GM12878 (cell line): ENCODE data around the gene HOXD10. TPM values are rescaled to one million over a fixed set of nuclear protein-coding genes. Genes with fewer than 3 reads are reported as not detected.

Experiments used
- ATAC-seq: fragments of 200-7000 bp; cut with Tn5 transposase; 3 replicates; pipeline ENCODE4 v1.9.1; 2020; ENCODE audit warnings: mild to moderate bottlenecking, moderate library complexity
- BruUV-seq: library from RNA; stranded (reverse); fragments of 400-500 nt; replicated peaks from 2 replicates; lab custom pipeline; 2021; lab: Mats Ljungman, UMichigan
- CTCF ChIA-PET: fragments of 300-600 bp; sonication (Branson Sonifier 250); formaldehyde crosslinking; extraction: SDS; loops from one replicate; lab custom pipeline; 2021; ENCODE audit warnings: inconsistent platforms; lab: Yijun Ruan, JAX
- POLR2A ChIA-PET: fragments of 350-600 bp; formaldehyde crosslinking; extraction: SDS; loops from one replicate; lab custom pipeline; 2021; ENCODE audit warnings: inconsistent platforms; lab: Charles Lee
- RAD21 ChIA-PET: fragments of 300-600 bp; sonication (Branson Sonifier 250); formaldehyde crosslinking; loops from one replicate; lab custom pipeline; 2023; ENCODE audit warnings: antibody characterized with exemption; ENCODE audit not compliant: unreplicated experiment; lab: Charles Lee
- SMC1A ChIA-PET: fragments of 300-600 bp; sonication (Branson Sonifier 250); formaldehyde crosslinking; loops from one replicate; lab custom pipeline; 2023; ENCODE audit not compliant: unreplicated experiment, uncharacterized antibody; lab: Charles Lee
- DNase-seq: peaks from one replicate; pipeline ENCODE4 v3.0.0-alpha.2; 2011; ENCODE audit warnings: low read depth, low spot score
- FAIRE-seq: peaks from 3 replicates; lab custom pipeline; 2011; peaks lifted over from hg19 to GRCh38; lab: Jason Lieb, UNC
- H2AFZ ChIP-seq: 2 replicates; pipeline ENCODE4 v1.6.0; 2011; ENCODE audit warnings: low read depth, low read length, control low read depth; ENCODE audit not compliant: control insufficient read depth
- H3K27ac ChIP-seq: 2 replicates; pipeline ENCODE4 v1.5.1; 2011; ENCODE audit warnings: control low read depth; ENCODE audit not compliant: control insufficient read depth, insufficient read depth
- H3K27me3 ChIP-seq, 2 experiments: replicated peaks in 1 of 2; 2 replicates each; pipeline versions ENCODE4 v1.6.0 to v1.6.1; 2011; ENCODE audit warnings: low read length in 1 of 2; ENCODE audit not compliant: control insufficient read depth in 2 of 2, insufficient read depth in 2 of 2
- H3K36me3 ChIP-seq, 2 experiments: 2 replicates each; pipeline ENCODE4 v1.5.1; 2011; ENCODE audit warnings: low read length in 1 of 2; ENCODE audit not compliant: control insufficient read depth in 2 of 2, insufficient read depth in 2 of 2
- H3K4me1 ChIP-seq: 2 replicates; pipeline ENCODE4 v1.6.1; 2011; ENCODE audit warnings: mild to moderate bottlenecking, low read length, moderate library complexity, mixed read lengths; ENCODE audit not compliant: control insufficient read depth, insufficient read depth
- H3K4me2 ChIP-seq: 2 replicates; pipeline ENCODE4 v1.6.0; 2011; ENCODE audit warnings: control low read depth; ENCODE audit not compliant: control insufficient read depth, insufficient read depth
- H3K4me3 ChIP-seq: fragments of 200-600 bp; sonication (generic); 2 replicates; pipeline ENCODE4 v1.5.1; 2016
- H3K79me2 ChIP-seq: 2 replicates; pipeline ENCODE4 v1.6.0; 2011; ENCODE audit warnings: low read length; ENCODE audit not compliant: control insufficient read depth, insufficient read depth
- H3K9ac ChIP-seq: 2 replicates; pipeline ENCODE4 v1.8.0; 2011; ENCODE audit warnings: low read length, control low read depth, mixed read lengths; ENCODE audit not compliant: control insufficient read depth, insufficient read depth
- H3K9me3 ChIP-seq: replicated peaks from 3 replicates; pipeline ENCODE4 v1.5.1; 2011; ENCODE audit warnings: mild to moderate bottlenecking, low read length; ENCODE audit not compliant: control insufficient read depth, insufficient read depth
- H4K20me1 ChIP-seq: 2 replicates; pipeline ENCODE4 v1.6.0; 2011; ENCODE audit not compliant: control insufficient read depth, insufficient read depth
- ASH2L ChIP-seq: fragments of 300-600, 200-600 bp; sonication (generic); IDR thresholded peaks from 2 replicates; pipeline ENCODE4 v1.6.1; 2017; ENCODE audit warnings: low read depth, mild to moderate bottlenecking, borderline replicate concordance
- BACH1 ChIP-seq: fragments of 450-650 bp; IDR thresholded peaks from 2 replicates; pipeline ENCODE4 v1.6.1; 2017; ENCODE audit warnings: mild to moderate bottlenecking, borderline replicate concordance
- CBFB ChIP-seq: IDR thresholded peaks from 2 replicates; pipeline ENCODE4 v1.6.1; 2016; ENCODE audit warnings: antibody characterized with exemption, low read depth
- EED ChIP-seq: sonication (generic); IDR thresholded peaks from 2 replicates; pipeline ENCODE4 v1.6.1; 2016; ENCODE audit warnings: antibody characterized with exemption, low read depth
- ESRRA ChIP-seq: IDR thresholded peaks from 2 replicates; pipeline ENCODE4 v1.6.1; 2012; ENCODE audit warnings: mild to moderate bottlenecking, low read length, improper control_type of control experiment
- HCFC1 ChIP-seq: fragments of 150-350 bp; IDR thresholded peaks from 2 replicates; pipeline ENCODE4 v1.6.1; 2014; ENCODE audit warnings: low read length
- HDGF ChIP-seq: fragments of 450-650 bp; IDR thresholded peaks from 2 replicates; pipeline ENCODE4 v1.6.1; 2016; ENCODE audit warnings: antibody characterized with exemption
- IKZF1 ChIP-seq: fragments of 450-650 bp; conservative IDR thresholded peaks from 2 replicates; pipeline ENCODE4 v1.6.1; 2017; ENCODE audit warnings: antibody characterized with exemption, mild to moderate bottlenecking
- JUNB ChIP-seq: IDR thresholded peaks from 2 replicates; pipeline ENCODE4 v1.6.1; 2016; ENCODE audit warnings: antibody characterized with exemption, mild to moderate bottlenecking
- JUND ChIP-seq: IDR thresholded peaks from 2 replicates; pipeline ENCODE4 v1.6.1; 2012; ENCODE audit warnings: low read depth, mild to moderate bottlenecking, low read length, improper control_type of control experiment, moderate library complexity
- NR2C2 ChIP-seq: IDR thresholded peaks from 2 replicates; pipeline ENCODE4 v1.6.1; 2011; ENCODE audit warnings: borderline replicate concordance, low read depth; ENCODE audit not compliant: control insufficient read depth, insufficient read length
- PRDM15 ChIP-seq: fragments of 450-650 bp; formaldehyde crosslinking; IDR thresholded peaks from 2 replicates; pipeline ENCODE4 v1.4.0; 2020; ENCODE audit warnings: mild to moderate bottlenecking, moderate library complexity
- RELB ChIP-seq: fragments of 450-650 bp; IDR thresholded peaks from 2 replicates; pipeline ENCODE4 v1.6.1; 2017; ENCODE audit warnings: low read depth, mild to moderate bottlenecking, moderate library complexity
- RFX5 ChIP-seq: IDR thresholded peaks from 2 replicates; pipeline ENCODE4 v1.6.1; 2011; ENCODE audit warnings: low read depth, low read length, improper control_type of control experiment
- SMC3 ChIP-seq: IDR thresholded peaks from 2 replicates; pipeline ENCODE4 v1.6.1; 2011; ENCODE audit warnings: low read length, improper control_type of control experiment, borderline replicate concordance
- SRF ChIP-seq, 2 experiments: IDR thresholded peaks; 2 replicates each; pipeline ENCODE4 v1.6.1; 2011; ENCODE audit warnings: low read depth in 2 of 2, low read length in 2 of 2, mild to moderate bottlenecking in 1 of 2, moderate library complexity in 1 of 2
- TCF7 ChIP-seq: IDR thresholded peaks from 2 replicates; pipeline ENCODE4 v1.6.1; 2014; ENCODE audit warnings: antibody characterized with exemption, borderline replicate concordance
- USF2 ChIP-seq: IDR thresholded peaks from 2 replicates; pipeline ENCODE4 v1.6.1; 2011; ENCODE audit warnings: low read depth, low read length, improper control_type of control experiment, borderline replicate concordance
- ZZZ3 ChIP-seq: IDR thresholded peaks from 2 replicates; pipeline ENCODE4 v1.6.1; 2011; ENCODE audit warnings: low read depth; ENCODE audit not compliant: control insufficient read depth, insufficient read length
- WGBS: methylation state at CpG from one replicate; pipeline ENCODE4 v1.1.6; 2016; ENCODE audit warnings: low lambda C conversion rate; ENCODE audit not compliant: insufficient replicate concordance, insufficient coverage; ENCODE audit errors: missing lambda C conversion rate; 5-methylcytosine and 5-hydroxymethylcytosine counted together
- in situ Hi-C: fragments of 300-500 bp; cut with MboI; formaldehyde crosslinking; loops from 9 replicates; pipeline ENCODE4 v1.14.3; 2018; ENCODE audit warnings: mixed read lengths
- intact Hi-C: fragments of 100-400 bp; cut with micrococcal nuclease; formaldehyde crosslinking; loops from one replicate; pipeline ENCODE4 v1.14.2; 2022; ENCODE audit not compliant: unreplicated experiment
- polyA plus RNA-seq, 11 experiments: library from polyadenylated mRNA; depleted of rRNA in 4 of 11; unstranded in 6 of 11; stranded (reverse) in 5 of 11; fragments of >200 nt; fragmentation: Nextera tagmentation in 4 of 11; fragmentation: Illumina TruSeq in 1 of 11; extraction: Ambion mirVana in 4 of 11; extraction: Trizol in 1 of 11; gene quantifications; 1 replicate in 1 of 11; 2 replicates in 10 of 11; pipeline versions ENCODE4 v1.2.1 to v1.2.3, GENCODE V29; 2011 to 2016; ENCODE audit warnings: inconsistent platforms in 2 of 11, missing spikeins in 2 of 11, low read depth in 1 of 11
- total RNA-seq, 4 experiments: library from RNA; depleted of rRNA in 3 of 4; stranded (reverse); fragments of >200 nt in 3 of 4; fragmentation: Illumina TruSeq in 1 of 4; extraction: Trizol in 1 of 4; gene quantifications; 2 replicates each; pipeline versions ENCODE4 v1.2.1 to v1.2.3, GENCODE V29; 2013 to 2021

Gene HOXD10
- total and polyA plus RNA-seq, 10 of the 15 experiments (the other 5 are each of a cell fraction or from before 2014, with no cell fraction given), result not detected

- 56% methylated on average over 10 of the region's 10 CpGs for WGBS
- H3K9ac ChIP-seq, result no peak overlapping the region
- ChIA-PET CTCF (no interaction called here), RAD21 (no interaction called here), POLR2A (no interaction called here), SMC1A (no interaction called here)
- H3K4me1 ChIP-seq, result no peaks in the 10 kb centered on the region
- no peak for DNase-seq
- H3K4me2 ChIP-seq, result no peak overlapping the region
- H3K4me3 ChIP-seq, result no peak overlapping the region
- ATAC-seq, result no peak
- H3K9me3 ChIP-seq, result peaks cover 20% of the 10 kb centered on the region; the same call in 2 of the 3 replicates
- BruUV-seq, result no TSS peak
- no peaks in the 10 kb centered on the region for H3K36me3 ChIP-seq
- TF ChIP-seq EED (no peak), RFX5 (no peak), RELB (no peak), USF2 (no peak), ESRRA (no peak), TCF7 (no peak), NR2C2 (no peak), PRDM15 (CRISPR knock-in tag) (no peak), JUND (no peak), BACH1 (no peak), ZZZ3 (no peak), SMC3 (no peak), CBFB (no peak), JUNB (no peak), SRF (IDR thresholded peaks at IDR 0.05; ENCODE audit: low read depth in 2 of 2, low read length in 2 of 2) (no peak), HCFC1 (no peak), ASH2L (no peak), HDGF (no peak), IKZF1 (no peak)
- intact Hi-C loops (loop anchor here (10.0 kb wide), 1 partner anchor 198 kb away; no protein-coding TSS in a partner anchor), in situ Hi-C loops (no loop called here)
- no peak overlapping the region for H2AFZ ChIP-seq
- H3K79me2 ChIP-seq, result no peaks in the 10 kb centered on the region
- no peak overlapping the region for H3K27ac ChIP-seq
- FAIRE-seq, result no peak
- H4K20me1 ChIP-seq, result no peaks in the 10 kb centered on the region
- H3K27me3 ChIP-seq, result peaks cover 5 to 17% of the 10 kb centered on the region in 2 experiments
Observed at GRCh38 chr2:176082525-176082823, 34.1 kb upstream of the HOXD10 start.
